ENCODE results near the gene PCDHB9.
"Not testable (repeated sequence)": the region's sequence is repeated elsewhere in the genome, so short reads cannot be mapped to it uniquely, and the experiment has no call there.

The PCDHB9 gene

DNA sequence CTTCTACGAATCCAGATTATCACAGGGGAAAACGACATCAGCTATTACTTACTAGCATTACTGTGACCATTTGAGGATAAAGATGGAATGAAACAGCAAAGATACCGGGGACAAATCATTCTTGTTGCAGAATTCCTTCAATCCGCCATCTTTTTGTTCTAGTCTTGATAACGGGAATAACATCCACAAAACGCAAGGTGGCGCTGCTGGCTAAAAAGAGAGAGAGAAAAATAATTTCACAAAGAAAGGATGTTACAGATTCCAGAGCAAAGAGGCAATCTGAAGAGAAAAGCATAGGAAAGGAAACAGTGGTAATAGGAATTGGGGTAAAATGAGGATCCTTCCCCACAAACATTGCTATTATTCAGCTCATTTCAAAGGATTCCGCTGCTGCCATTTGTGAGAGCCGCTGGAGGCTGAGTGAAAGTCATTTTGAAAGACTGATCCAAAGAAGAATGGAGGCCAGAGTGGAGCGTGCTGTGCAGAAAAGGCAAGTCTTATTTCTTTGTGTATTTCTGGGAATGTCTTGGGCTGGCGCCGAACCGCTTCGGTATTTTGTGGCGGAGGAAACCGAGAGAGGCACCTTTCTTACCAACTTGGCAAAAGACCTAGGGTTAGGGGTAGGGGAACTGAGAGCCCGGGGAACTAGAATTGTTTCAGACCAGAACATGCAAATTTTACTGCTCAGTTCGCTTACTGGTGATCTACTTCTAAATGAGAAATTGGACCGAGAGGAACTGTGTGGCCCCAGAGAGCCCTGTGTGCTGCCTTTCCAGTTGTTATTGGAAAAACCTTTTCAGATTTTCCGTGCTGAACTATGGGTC, 14.4 kb upstream of the PCDHB9 start, which contains the start of gene PCDHB7:
Gene PCDHB7, plus strand, starts transcription at position 264 of the 824 bp plus-strand sequence. Its CDS starts 192 bp downstream, at position 456.
- no peak for DNase-seq (ENCODE audit: low read depth)
- H3K4me3 ChIP-seq (ENCODE audit: low read depth, low read length), result no peak within 1 kb of the TSS

DNA sequence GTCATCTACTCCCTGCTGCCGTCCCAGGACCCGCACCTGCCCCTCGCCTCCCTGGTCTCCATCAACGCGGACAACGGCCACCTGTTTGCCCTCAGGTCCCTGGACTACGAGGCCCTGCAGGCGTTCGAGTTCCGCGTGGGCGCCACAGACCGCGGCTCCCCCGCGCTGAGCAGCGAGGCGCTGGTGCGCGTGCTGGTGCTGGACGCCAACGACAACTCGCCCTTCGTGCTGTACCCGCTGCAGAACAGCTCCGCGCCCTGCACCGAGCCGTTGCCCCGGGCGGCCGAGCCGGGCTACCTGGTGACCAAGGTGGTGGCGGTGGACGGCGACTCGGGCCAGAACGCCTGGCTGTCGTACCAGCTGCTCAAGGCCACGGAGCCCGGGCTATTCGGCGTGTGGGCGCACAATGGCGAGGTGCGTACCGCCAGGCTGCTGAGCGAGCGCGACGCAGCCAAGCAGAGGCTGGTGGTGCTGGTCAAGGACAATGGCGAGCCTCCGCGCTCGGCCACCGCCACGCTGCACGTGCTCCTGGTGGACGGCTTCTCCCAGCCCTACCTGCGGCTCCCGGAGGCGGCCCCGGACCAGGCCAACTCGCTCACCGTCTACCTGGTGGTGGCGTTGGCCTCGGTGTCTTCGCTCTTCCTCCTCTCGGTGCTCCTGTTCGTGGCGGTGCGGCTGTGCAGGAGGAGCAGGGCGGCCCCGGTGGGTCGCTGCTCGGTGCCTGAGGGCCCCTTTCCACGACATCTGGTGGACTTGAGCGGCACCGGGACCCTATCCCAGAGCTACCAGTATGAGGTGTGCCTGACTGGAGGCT, 12.5 kb upstream of the PCDHB9 start:
- H3K4me3 ChIP-seq (ENCODE audit: low read depth, low read length), result not testable (repeated sequence)

More for the DNA sequence above, 14.4 kb upstream of the PCDHB9 start, which contains the start of gene PCDHB7:
- TF ChIP-seq, protein P1, sequence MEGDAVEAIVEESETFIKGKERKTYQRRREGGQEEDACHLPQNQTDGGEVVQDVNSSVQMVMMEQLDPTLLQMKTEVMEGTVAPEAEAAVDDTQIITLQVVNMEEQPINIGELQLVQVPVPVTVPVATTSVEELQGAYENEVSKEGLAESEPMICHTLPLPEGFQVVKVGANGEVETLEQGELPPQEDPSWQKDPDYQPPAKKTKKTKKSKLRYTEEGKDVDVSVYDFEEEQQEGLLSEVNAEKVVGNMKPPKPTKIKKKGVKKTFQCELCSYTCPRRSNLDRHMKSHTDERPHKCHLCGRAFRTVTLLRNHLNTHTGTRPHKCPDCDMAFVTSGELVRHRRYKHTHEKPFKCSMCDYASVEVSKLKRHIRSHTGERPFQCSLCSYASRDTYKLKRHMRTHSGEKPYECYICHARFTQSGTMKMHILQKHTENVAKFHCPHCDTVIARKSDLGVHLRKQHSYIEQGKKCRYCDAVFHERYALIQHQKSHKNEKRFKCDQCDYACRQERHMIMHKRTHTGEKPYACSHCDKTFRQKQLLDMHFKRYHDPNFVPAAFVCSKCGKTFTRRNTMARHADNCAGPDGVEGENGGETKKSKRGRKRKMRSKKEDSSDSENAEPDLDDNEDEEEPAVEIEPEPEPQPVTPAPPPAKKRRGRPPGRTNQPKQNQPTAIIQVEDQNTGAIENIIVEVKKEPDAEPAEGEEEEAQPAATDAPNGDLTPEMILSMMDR (IDR thresholded peaks at IDR 0.05; ENCODE audit: insufficient read depth, low read depth, low read length, missing control alignments), result peak; percentile 9

DNA sequence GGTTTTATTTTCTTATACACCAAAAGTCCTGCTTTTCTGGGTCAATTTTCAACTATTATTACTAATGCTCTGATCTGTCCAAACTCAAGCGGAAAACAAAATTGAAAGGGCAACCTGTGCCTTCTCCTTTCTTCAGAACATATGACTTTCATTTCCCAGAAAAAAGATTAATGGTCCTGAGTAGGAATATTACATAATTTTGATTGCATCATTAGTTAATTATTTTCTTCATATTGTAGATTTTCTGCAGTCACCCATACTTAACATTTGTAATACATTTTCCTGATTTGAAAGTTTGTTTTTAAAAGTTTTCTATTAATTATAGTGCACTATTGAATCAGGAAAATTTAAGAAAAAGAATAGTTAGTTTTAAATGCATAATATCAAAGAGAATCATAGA, 11.0 kb upstream of the PCDHB9 start:
- no peak for DNase-seq (ENCODE audit: low read depth)
- TF ChIP-seq, protein P1 (IDR thresholded peaks at IDR 0.05; ENCODE audit: insufficient read depth, low read depth, low read length, missing control alignments), result no peak
- H3K4me3 ChIP-seq (ENCODE audit: low read depth, low read length), result no peak overlapping the region

More for the DNA sequence above, 12.5 kb upstream of the PCDHB9 start:
- not testable (repeated sequence) for DNase-seq (ENCODE audit: low read depth)

DNA sequence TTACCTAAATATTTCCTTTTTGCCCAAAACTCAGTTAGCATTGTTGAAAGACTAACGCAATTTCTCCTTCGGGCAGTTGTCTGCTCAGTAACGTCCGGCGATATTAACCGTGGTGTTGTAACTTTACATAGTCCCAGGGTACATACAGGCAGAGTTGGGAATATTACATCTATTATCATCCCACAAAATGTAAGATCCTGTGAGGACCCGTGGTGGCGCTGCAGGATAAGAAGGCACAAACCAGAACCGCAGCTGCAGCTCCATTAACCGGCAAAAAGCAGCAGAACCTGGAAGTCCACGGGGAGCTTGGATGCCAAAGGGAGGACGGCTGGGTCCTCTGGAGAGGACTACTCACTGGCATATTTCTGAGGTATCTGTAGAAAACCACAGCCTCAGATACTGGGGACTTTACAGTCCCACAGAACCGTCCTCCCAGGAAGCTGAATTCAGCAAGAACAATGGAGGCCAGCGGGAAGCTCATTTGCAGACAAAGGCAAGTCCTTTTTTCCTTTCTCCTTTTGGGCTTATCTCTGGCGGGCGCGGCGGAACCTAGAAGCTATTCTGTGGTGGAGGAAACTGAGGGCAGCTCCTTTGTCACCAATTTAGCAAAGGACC, 9.3 kb upstream of the PCDHB9 start, which contains the start of gene PCDHB8:
Gene PCDHB8, plus strand, starts transcription at position 214 of the 615 bp plus-strand sequence. Its CDS starts 245 bp downstream, at position 459.
- DNase-seq (ENCODE audit: low read depth); H3K4me3 ChIP-seq (ENCODE audit: low read depth, low read length): not testable (repeated sequence)

DNA sequence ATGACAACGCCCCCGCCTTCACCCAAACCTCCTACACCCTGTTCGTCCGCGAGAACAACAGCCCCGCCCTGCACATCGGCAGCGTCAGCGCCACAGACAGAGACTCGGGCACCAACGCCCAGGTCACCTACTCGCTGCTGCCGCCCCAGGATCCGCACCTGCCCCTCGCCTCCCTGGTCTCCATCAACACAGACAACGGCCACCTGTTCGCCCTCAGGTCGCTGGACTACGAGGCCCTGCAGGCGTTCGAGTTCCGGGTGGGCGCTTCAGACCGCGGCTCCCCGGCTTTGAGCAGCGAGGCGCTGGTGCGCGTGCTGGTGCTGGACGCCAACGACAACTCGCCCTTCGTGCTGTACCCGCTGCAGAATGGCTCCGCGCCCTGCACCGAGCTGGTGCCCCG, 7.6 kb upstream of the PCDHB9 start:
- not testable (repeated sequence) for H3K4me3 ChIP-seq (ENCODE audit: low read depth, low read length)

DNA sequence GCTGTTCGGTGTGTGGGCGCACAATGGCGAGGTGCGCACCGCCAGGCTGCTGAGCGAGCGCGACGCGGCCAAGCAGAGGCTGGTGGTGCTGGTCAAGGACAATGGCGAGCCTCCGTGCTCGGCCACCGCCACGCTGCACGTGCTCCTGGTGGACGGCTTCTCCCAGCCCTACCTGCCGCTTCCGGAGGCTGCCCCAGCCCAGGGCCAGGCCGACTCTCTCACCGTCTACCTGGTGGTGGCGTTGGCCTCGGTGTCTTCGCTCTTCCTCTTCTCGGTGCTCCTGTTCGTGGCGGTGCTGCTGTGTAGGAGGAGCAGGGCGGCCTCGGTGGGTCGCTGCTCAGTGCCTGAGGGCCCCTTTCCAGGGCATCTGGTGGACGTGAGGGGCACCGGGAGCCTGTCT, 7.1 kb upstream of the PCDHB9 start:
- not testable (repeated sequence) for DNase-seq (ENCODE audit: low read depth); H3K4me3 ChIP-seq (ENCODE audit: low read depth, low read length)

More for the DNA sequence above, 7.6 kb upstream of the PCDHB9 start:
- not testable (repeated sequence) for DNase-seq (ENCODE audit: low read depth)

DNA sequence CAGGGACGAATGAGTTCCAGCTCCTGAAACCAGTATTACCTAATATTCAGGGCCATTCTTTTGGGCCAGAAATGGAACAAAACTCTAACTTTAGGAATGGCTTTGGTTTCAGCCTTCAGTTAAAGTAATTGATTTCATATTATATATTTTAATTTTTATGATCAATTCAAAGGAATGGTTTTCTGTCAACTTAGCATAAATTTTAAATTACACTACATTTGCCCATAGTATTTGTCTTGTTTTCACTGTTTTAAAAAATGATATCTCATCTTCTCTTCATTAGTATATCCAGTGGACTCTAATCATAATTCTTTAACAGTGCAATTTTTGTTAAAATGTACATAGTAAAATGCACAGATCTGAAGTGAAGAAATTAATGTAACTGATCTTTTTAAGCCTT, 6.6 kb upstream of the PCDHB9 start:
- DNase-seq (ENCODE audit: low read depth), result no peak
- no peak overlapping the region for H3K4me3 ChIP-seq (ENCODE audit: low read depth, low read length)
- TF ChIP-seq, protein P1 (IDR thresholded peaks at IDR 0.05; ENCODE audit: insufficient read depth, low read depth, low read length, missing control alignments), result no peak

DNA sequence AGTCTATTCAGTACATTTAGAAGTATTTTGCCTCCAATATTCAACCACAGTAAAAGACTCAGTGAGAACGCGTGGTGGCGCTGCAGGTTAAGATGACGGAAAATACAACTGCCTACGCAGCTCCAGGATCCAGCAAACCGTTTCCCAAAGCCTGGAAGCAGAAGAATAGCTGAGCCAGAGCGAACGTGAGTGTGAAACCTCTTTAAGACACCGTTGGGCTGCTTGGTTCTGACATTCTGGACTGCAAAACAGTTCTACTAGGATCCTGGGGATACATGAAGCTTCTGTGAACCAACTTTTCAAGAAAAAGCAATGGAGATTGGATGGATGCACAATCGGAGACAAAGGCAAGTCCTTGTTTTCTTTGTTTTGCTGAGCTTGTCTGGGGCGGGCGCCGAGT, 4.7 kb upstream of the PCDHB9 start, which contains the start of gene PCDHB16:
Gene PCDHB16, plus strand, starts transcription at position 140 of the 400 bp plus-strand sequence. Its CDS starts 173 bp downstream, at position 313.
- peak; percentile 2 for DNase-seq (ENCODE audit: low read depth)
- TF ChIP-seq, protein P1 (IDR thresholded peaks at IDR 0.05; ENCODE audit: insufficient read depth, low read depth, low read length, missing control alignments), result no peak
- H3K4me3 ChIP-seq (ENCODE audit: low read depth, low read length), result no peak within 1 kb of the TSS

DNA sequence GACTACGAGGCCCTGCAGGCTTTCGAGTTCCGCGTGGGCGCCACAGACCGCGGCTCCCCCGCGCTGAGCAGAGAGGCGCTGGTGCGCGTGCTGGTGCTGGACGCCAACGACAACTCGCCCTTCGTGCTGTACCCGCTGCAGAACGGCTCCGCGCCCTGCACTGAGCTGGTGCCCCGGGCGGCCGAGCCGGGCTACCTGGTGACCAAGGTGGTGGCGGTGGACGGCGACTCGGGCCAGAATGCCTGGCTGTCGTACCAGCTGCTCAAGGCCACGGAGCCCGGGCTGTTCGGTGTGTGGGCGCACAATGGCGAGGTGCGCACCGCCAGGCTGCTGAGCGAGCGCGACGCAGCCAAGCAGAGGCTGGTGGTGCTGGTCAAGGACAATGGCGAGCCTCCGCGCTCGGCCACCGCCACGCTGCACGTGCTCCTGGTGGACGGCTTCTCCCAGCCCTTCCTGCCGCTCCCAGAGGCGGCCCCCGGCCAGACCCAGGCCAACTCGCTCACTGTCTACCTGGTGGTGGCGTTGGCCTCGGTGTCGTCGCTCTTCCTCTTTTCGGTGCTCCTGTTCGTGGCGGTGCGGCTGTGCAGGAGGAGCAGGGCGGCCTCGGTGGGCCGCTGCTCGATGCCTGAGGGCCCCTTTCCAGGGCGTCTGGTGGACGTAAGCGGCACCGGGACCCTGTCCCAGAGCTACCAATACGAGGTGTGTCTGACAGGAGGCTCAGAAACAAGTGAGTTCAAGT, 2.7 kb upstream of the PCDHB9 start:
- H3K4me3 ChIP-seq (ENCODE audit: low read depth, low read length); DNase-seq (ENCODE audit: low read depth): not testable (repeated sequence)

DNA sequence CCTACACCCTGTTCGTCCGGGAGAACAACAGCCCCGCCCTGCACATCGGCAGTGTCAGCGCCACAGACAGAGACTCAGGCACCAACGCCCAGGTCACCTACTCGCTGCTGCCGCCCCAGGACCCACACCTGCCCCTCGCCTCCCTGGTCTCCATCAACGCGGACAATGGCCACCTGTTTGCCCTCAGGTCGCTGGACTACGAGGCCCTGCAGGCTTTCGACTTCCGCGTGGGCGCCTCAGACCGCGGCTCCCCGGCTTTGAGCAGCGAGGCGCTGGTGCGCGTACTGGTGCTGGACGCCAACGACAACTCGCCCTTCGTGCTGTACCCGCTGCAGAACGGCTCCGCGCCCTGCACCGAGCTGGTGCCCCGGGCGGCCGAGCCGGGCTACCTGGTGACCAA, 1.7 kb downstream of the PCDHB9 start:
- not testable (repeated sequence) for H3K4me3 ChIP-seq (ENCODE audit: low read depth, low read length); DNase-seq (ENCODE audit: low read depth)

DNA sequence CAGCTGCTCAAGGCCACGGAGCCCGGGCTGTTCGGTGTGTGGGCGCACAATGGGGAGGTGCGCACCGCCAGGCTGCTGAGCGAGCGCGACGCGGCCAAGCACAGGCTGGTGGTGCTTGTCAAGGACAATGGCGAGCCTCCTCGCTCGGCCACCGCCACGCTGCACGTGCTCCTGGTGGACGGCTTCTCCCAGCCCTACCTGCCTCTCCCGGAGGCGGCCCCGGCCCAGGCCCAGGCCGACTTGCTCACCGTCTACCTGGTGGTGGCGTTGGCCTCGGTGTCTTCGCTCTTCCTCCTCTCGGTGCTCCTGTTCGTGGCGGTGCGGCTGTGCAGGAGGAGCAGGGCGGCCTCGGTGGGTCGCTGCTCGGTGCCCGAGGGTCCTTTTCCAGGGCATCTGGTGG, 2.2 kb downstream of the PCDHB9 start:
- H3K4me3 ChIP-seq (ENCODE audit: low read depth, low read length); DNase-seq (ENCODE audit: low read depth): not testable (repeated sequence)

Measured in GM12865 (cell line).